H9 (cell line): ENCODE data around the gene RSU1. TPM values are rescaled to one million over a fixed set of nuclear protein-coding genes. Genes with fewer than 3 reads are reported as not detected.

ENCODE experiments used
- DNase-seq: peaks from one replicate; pipeline ENCODE4 v3.0.0-alpha.2; 2017
- H2AFZ ChIP-seq: one replicate; pipeline ENCODE4 v1.6.1; 2013; ENCODE audit warnings: mild to moderate bottlenecking, low read length, control low read depth, moderate library complexity
- H2AK5ac ChIP-seq: 2 replicates; pipeline ENCODE4 v1.6.1; 2013; ENCODE audit warnings: low read length, control low read depth, mixed read lengths; ENCODE audit not compliant: insufficient read length
- H2BK120ac ChIP-seq: one replicate; pipeline ENCODE4 v1.6.1; 2013; ENCODE audit warnings: low read depth, mild to moderate bottlenecking, low read length, control low read depth, inconsistent platforms; ENCODE audit not compliant: poor library complexity, severe bottlenecking
- H2BK12ac ChIP-seq: 2 replicates; pipeline ENCODE4 v1.6.1; 2013; ENCODE audit warnings: low read length, control low read depth, mixed read lengths, low read depth; ENCODE audit not compliant: insufficient read length
- H2BK15ac ChIP-seq: 2 replicates; pipeline ENCODE4 v1.6.1; 2013; ENCODE audit warnings: low read depth, low read length, control low read depth
- H2BK20ac ChIP-seq: one replicate; pipeline ENCODE4 v1.6.1; 2013; ENCODE audit warnings: low read depth, mild to moderate bottlenecking, low read length, control low read depth, inconsistent platforms; ENCODE audit not compliant: poor library complexity, severe bottlenecking
- H2BK5ac ChIP-seq: 2 replicates; pipeline ENCODE4 v1.6.1; 2013; ENCODE audit warnings: low read length, control low read depth, mixed read lengths; ENCODE audit not compliant: insufficient read length
- H3K14ac ChIP-seq: 2 replicates; pipeline ENCODE4 v1.6.1; 2013; ENCODE audit warnings: low read length, control low read depth; ENCODE audit not compliant: insufficient read depth
- H3K18ac ChIP-seq: 2 replicates; pipeline ENCODE4 v1.6.1; 2013; ENCODE audit warnings: low read depth, mild to moderate bottlenecking, mixed read lengths, low read length, control low read depth; ENCODE audit not compliant: insufficient read length
- H3K23ac ChIP-seq: 2 replicates; pipeline ENCODE4 v1.6.1; 2013; ENCODE audit warnings: low read length, control low read depth, mixed read lengths, low read depth; ENCODE audit not compliant: insufficient read length
- H3K23me2 ChIP-seq: 2 replicates; pipeline ENCODE4 v1.6.1; 2013; ENCODE audit warnings: low read depth, mild to moderate bottlenecking, mixed read lengths, low read length, control low read depth; ENCODE audit not compliant: insufficient read length, poor library complexity, severe bottlenecking
- H3K27ac ChIP-seq: 2 replicates; pipeline ENCODE4 v1.5.1; 2013; ENCODE audit warnings: low read length, control low read depth, mixed read lengths, low read depth; ENCODE audit not compliant: insufficient read length
- H3K27me3 ChIP-seq: 2 replicates; pipeline ENCODE4 v1.6.1; 2013; ENCODE audit warnings: low read length, control low read depth, inconsistent platforms; ENCODE audit not compliant: insufficient read depth
- H3K4ac ChIP-seq: 2 replicates; pipeline ENCODE4 v1.6.1; 2013; ENCODE audit warnings: low read depth, mild to moderate bottlenecking, control low read depth, inconsistent platforms, low read length, moderate library complexity
- H3K4me1 ChIP-seq: 2 replicates; pipeline ENCODE4 v1.6.1; 2013; ENCODE audit warnings: low read length, control low read depth, inconsistent platforms; ENCODE audit not compliant: insufficient read depth
- H3K4me2 ChIP-seq: 2 replicates; pipeline ENCODE4 v1.6.1; 2013; ENCODE audit warnings: low read length, control low read depth, mixed read lengths; ENCODE audit not compliant: insufficient read length, insufficient read depth
- H3K56ac ChIP-seq: 2 replicates; pipeline ENCODE4 v1.6.1; 2013; ENCODE audit warnings: low read depth, mild to moderate bottlenecking, mixed read lengths, low read length, control low read depth; ENCODE audit not compliant: insufficient read length
- H3K79me1 ChIP-seq: 2 replicates; pipeline ENCODE4 v1.6.1; 2013; ENCODE audit warnings: low read depth, mild to moderate bottlenecking, moderate library complexity, low read length, control low read depth, inconsistent platforms; ENCODE audit not compliant: insufficient read depth, poor library complexity, severe bottlenecking
- H3K79me2 ChIP-seq: 2 replicates; pipeline ENCODE4 v1.6.1; 2013; ENCODE audit warnings: low read length, control low read depth, inconsistent platforms; ENCODE audit not compliant: insufficient read depth
- H3K9ac ChIP-seq: 2 replicates; pipeline ENCODE4 v1.6.1; 2013; ENCODE audit warnings: low read length, control low read depth, mixed read lengths; ENCODE audit not compliant: insufficient read length; ENCODE audit errors: extremely low read depth
- H3K9me3 ChIP-seq: one replicate; pipeline ENCODE4 v1.6.1; 2013; ENCODE audit warnings: low read depth, low read length, inconsistent platforms; ENCODE audit not compliant: control insufficient read depth
- H3T11ph ChIP-seq: one replicate; pipeline ENCODE4 v1.6.1; 2013; ENCODE audit warnings: mild to moderate bottlenecking, low read length, control low read depth, inconsistent platforms
- H4K20me1 ChIP-seq: one replicate; pipeline ENCODE4 v1.6.1; 2013; ENCODE audit not compliant: control insufficient read depth, insufficient read length, insufficient read depth
- H4K5ac ChIP-seq: 2 replicates; pipeline ENCODE4 v1.6.1; 2013; ENCODE audit warnings: low read depth, mild to moderate bottlenecking, mixed read lengths, low read length, control low read depth; ENCODE audit not compliant: insufficient read length
- H4K8ac ChIP-seq: replicated peaks from 2 replicates; pipeline ENCODE4 v1.6.1; 2013; ENCODE audit warnings: low read length, control low read depth, mixed read lengths, low read depth; ENCODE audit not compliant: insufficient read length
- H4K91ac ChIP-seq: 2 replicates; pipeline ENCODE4 v1.6.1; 2013; ENCODE audit warnings: low read depth, mild to moderate bottlenecking, moderate library complexity, mixed read lengths, low read length, control low read depth; ENCODE audit not compliant: insufficient read length
- H3K27ac Mint-ChIP-seq, 3 experiments: 2 replicates in 2 of 3; 3 replicates in 1 of 3; pipeline ENCODE4 v1.8.0; 2020 to 2021; ENCODE audit warnings: mixed read lengths in 3 of 3, mild to moderate bottlenecking in 1 of 3, moderate library complexity in 1 of 3
- H3K27me3 Mint-ChIP-seq: 2 replicates; pipeline ENCODE4 v1.8.0; 2021; ENCODE audit warnings: low read depth, mild to moderate bottlenecking, moderate library complexity, mixed read lengths
- H3K36me3 Mint-ChIP-seq, 3 experiments: 2 replicates in 2 of 3; 3 replicates in 1 of 3; pipeline ENCODE4 v1.8.0; 2020 to 2021; ENCODE audit warnings: low read depth in 3 of 3, mixed read lengths in 3 of 3; ENCODE audit not compliant: insufficient read depth in 1 of 3
- H3K4me1 Mint-ChIP-seq, 2 experiments: 2 replicates each; pipeline ENCODE4 v1.8.0; 2020; ENCODE audit warnings: mixed read lengths in 2 of 2
- H3K4me3 Mint-ChIP-seq, 2 experiments: 2 replicates in 1 of 2; 3 replicates in 1 of 2; pipeline ENCODE4 v1.8.0; 2020 to 2021; ENCODE audit warnings: mild to moderate bottlenecking in 2 of 2, mixed read lengths in 2 of 2, moderate library complexity in 1 of 2
- H3K9me3 Mint-ChIP-seq, 2 experiments: 2 replicates in 1 of 2; 3 replicates in 1 of 2; pipeline ENCODE4 v1.8.0; 2020; ENCODE audit warnings: mild to moderate bottlenecking in 2 of 2, mixed read lengths in 2 of 2, moderate library complexity in 1 of 2
- CTCF ChIP-seq: fragments of 200-600 bp; sonication (generic); conservative IDR thresholded peaks from 3 replicates; pipeline ENCODE4 v1.8.0; 2021; ENCODE audit warnings: antibody characterized with exemption, mild to moderate bottlenecking
- WGBS: extraction: QIAGEN DNeasy Blood & Tissue Kit; methylation state at CpG from one replicate; pipeline ENCODE4 v1.1.7; 2013; ENCODE audit warnings: missing lambda C conversion rate, low lambda C conversion rate, mixed read lengths; ENCODE audit not compliant: insufficient read length; ENCODE audit errors: extremely low coverage; 5-methylcytosine and 5-hydroxymethylcytosine counted together
- total RNA-seq: library from RNA; stranded (reverse); gene quantifications from 2 replicates; pipeline ENCODE4 v1.2.1, GENCODE V29; 2021

RSU1 gene
- total RNA-seq, 1 experiment from 2014 or later = 59.4 TPM

GRCh38 chr10:16816171-16816570, 1.1 kb downstream of the RSU1 start:
- no peaks in the 10 kb centered on the region for H3K79me2 ChIP-seq
- no peak overlapping the region for H2AFZ ChIP-seq

More at GRCh38 chr10:16816171-16816570, 1.1 kb downstream of the RSU1 start:
- Histone ChIP-seq H3K9me3 (no peaks in the 10 kb centered on the region), H3K4me2 (peak overlapping the region; percentile 53), H2BK12ac (no peak overlapping the region), H3K27me3 (no peaks in the 10 kb centered on the region), H2BK20ac (no peak overlapping the region), H3K23me2 (peaks cover 4% of the 10 kb centered on the region), H4K8ac (no peak overlapping the region), H4K91ac (no peak overlapping the region), H2BK5ac (no peak overlapping the region), H2BK15ac (no peak overlapping the region), H3K4ac (no peak overlapping the region), H2BK120ac (no peak overlapping the region), H4K20me1 (no peaks in the 10 kb centered on the region), H3K23ac (no peak overlapping the region), H3K79me1 (no peaks in the 10 kb centered on the region), H2AK5ac (no peak overlapping the region), H3K9ac (no peak overlapping the region), H4K5ac (no peak overlapping the region), H3K18ac (no peak overlapping the region), H3K4me1 (0 out of 2 replicates have a peak, but pooled peaks cover 2% of the 10 kb centered on the region), H3T11ph (no peak overlapping the region), H3K27ac (no peak overlapping the region), H3K56ac (no peak overlapping the region), H3K14ac (no peak overlapping the region)
- Mint-ChIP-seq H3K36me3 (peaks cover 0 to 6% (median 3%) of the 10 kb centered on the region in 3 experiments; a peak in 3 of 7 replicates), H3K27ac (no peak overlapping the region), H3K27me3 (peaks cover 9% of the 10 kb centered on the region), H3K9me3 (peaks cover 3 to 4% of the 10 kb centered on the region in 2 experiments; a peak in 4 of 5 replicates), H3K4me3 (peak overlapping the region; percentile 90 to 95), H3K4me1 (peaks cover 12 to 14% of the 10 kb centered on the region in 2 experiments)
- no peak for DNase-seq
- TF ChIP-seq CTCF = no peak
- no CpG with 5 or more reads among the region's 4 CpGs for WGBS
